HG03575 (cell line): ENCODE measurements around the gene STMN3.
"Not testable (repeated sequence)": the region's sequence is repeated elsewhere in the genome, so short reads cannot be mapped to it uniquely, and the experiment has no call there.

ENCODE experiments used
- ATAC-seq: cut with Tn5 transposase; IDR thresholded peaks from one replicate; pipeline ENCODE4 v1.9.1; 2021; ENCODE audit not compliant: unreplicated experiment, insufficient number of reproducible peaks, low FRiP score; ENCODE audit errors: extremely low read depth

STMN3 gene

DNA sequence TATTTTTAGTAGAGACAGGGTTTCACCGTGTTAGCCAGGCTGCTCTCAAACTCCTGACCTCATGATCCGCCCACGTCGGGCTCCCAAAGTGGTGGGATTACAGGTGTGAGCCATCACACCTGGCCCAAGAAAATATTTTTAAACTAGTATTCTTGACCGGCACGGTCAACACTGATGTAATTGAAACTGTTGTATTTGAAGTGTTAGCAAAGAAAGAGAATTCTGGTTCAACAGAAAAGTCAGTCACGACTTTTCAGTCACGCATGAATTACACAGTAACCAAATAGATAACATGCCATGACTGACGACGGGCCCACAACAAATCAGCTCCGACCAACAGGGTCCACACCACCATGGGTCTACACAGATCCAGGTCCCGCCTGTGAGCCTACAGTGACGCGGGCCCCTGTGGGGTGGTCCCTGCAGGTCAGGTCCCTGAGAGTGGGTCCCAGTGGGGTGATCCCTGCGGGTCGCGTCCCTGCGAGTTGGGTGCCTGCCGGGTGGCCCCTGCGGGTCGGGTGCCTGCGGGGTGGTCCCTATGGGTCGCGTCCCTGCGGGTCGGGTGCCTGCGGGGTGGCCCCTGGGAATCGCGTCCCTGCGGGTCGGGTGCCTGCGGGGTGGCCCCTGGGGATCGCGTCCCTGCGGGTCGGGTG is 27.3 kb downstream of the STMN3 start:
- ATAC-seq, result no peak

- no peak for ATAC-seq
Observed at GRCh38 chr20:63624486-63624885, 28.7 kb downstream of the STMN3 start.

DNA sequence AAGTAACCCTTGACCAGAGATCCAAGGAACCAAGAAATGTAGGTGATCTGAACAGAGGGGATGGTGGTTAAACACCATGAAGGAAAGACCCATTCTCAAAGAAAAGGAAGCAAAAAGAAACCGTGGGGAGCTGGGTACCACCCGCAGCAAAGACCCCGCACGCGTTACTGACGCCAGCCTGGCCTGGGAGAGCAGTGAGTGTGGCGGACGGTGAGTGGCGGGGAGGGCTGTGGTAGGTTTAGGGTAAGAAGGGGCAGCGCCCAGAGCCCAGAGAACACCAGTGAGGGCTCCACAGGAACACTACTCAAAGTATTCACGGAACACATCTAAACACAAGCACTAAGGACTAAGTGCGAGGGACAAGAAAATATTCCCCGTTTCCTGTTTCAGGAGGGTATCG is 30.5 kb downstream of the STMN3 start:
- ATAC-seq, result no peak

DNA sequence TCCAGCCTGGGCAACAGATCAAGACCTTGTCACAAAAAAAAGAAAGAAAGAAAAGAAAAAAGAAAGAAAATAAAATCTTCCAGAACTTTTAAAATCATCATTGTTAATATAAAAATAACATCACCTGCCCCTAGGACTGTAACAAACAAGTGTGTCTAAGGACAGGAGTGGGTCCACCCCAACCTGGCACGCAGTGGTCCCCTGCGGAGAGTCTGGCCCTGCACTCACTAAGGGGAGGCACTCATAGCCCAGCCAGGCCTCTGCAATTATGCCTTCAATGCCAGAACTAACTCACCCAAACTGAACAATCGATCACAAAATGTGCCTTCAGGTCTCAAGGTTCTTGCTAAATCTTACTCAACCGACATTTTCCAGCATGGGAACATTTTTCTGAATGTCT is 31.1 kb downstream of the STMN3 start:
- no peak for ATAC-seq

DNA sequence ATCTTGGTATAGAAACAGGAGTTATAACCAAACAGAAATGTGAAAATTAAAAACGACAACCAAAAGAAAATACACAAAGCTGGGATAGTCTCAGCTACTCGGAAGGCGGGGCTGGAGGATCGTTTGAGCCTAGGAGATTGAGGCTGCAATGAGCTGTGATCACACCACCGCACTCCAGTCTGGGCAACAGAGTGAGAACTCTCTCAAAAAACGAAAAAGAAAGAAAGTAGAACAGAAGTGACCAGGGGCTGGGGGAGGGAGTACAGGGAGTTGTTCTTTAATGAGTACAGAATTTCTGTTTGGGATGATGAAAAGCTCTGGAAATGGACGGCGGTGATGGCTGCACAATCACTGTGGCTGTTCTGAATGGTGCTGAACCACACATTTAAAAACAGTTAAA is 32.2 kb downstream of the STMN3 start:
- no peak for ATAC-seq

DNA sequence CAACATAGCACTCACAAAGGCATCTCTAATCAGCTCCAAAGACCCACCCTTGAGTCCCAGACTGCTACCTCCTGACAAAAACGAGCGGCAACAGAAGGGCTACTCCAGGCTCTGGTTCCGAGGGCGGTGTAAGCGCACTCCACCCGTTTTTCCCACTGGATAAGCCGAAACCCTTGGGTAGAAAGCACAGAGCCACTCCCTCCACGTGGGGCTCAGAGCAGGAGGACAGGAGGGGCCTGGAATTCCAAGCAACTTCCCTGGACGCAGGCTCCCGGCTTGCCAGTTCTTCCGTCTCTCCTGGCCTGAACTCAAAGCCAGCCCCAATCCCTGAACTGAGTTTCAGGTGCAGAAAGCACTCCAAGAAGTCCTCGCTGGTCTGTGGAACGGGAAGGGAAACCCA is 33.7 kb downstream of the STMN3 start:
- no peak for ATAC-seq

- ATAC-seq, result no peak
Observed at GRCh38 chr20:63619086-63619485, 34.1 kb downstream of the STMN3 start.

- no peak for ATAC-seq
Observed at GRCh38 chr20:63618291-63618980, 34.8 kb downstream of the STMN3 start.

DNA sequence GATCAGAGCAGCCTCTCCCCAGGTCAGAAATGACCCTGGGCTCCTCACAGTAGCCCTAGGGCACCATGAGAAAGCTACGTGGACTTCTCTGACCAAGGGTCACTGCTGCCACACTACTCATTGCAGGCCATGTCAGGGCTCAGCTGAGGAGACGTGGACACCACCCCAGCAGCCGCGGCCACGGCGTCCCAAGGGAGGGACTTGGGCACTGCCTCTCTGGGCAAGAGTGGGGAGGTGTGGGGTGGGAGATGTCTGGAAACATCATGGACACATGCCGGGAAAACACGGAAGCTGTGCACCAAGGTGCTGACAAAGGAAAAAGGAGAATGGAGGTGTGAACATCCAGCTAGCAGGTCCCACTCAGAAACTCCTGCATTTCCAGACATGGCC is 35.4 kb downstream of the STMN3 start:
- ATAC-seq, result no peak

DNA sequence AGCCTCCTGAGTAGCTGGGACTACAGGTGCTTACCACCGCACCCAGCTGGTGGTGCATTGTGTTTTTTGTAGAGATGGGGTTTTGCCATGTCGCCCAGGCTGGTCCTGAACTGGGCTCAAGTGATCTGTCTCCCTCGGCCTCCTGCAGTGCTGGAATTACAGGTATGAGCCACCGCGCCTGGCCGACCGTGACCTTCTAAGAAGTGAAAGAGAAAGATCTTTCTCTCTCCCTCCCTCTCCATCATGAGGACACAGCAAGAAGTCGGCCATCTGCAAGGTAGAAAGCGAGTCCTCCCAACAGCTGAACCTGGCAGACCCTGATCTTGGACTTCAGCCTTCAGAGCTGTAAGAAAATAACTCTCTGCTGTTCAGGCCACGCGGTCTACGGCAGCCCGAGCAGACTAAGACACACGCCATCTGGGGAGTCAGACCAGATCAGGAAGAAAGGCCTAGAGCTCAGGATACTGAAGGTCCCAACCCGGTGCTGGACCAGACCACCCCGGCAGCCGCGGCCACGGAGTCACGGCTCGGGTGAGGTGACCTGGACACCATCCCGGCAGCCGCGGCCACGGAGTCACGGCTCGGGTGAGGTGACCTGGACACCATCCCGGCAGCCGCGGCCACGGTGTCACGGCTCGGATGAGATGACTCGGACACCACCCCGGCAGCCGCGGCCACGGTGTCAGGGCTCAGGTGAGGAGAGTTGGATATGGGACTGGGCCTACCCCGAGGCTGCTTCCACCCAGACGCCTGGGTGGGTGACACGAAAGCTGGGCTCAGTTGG is 35.9 kb downstream of the STMN3 start:
- ATAC-seq, result no peak

- not testable (repeated sequence) for ATAC-seq
Observed at GRCh38 chr20:63613863-63614594, 39.2 kb downstream of the STMN3 start.

GRCh38 chr20:63612276-63612931 is 40.8 kb downstream of the STMN3 start:
- no peak for ATAC-seq

DNA sequence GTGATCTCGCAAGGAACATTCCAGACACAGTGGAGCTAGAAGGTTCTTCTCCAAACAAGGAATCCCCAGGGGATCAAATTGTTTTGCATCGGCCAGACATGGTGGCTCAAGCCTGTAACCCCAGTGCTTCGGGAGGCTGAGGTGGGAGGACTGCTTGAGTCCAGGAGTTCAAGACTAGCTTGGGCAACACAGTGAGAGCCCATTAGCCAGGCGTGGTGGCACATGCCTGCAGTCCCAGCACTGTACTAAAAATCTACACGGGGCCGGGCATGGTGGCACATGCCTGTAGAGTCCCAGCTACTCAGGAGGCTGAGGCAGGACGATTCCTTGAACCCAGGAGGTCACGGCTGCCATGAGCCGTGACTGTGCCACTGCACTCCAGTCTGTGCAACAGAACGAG is 41.6 kb downstream of the STMN3 start:
- no peak for ATAC-seq

DNA sequence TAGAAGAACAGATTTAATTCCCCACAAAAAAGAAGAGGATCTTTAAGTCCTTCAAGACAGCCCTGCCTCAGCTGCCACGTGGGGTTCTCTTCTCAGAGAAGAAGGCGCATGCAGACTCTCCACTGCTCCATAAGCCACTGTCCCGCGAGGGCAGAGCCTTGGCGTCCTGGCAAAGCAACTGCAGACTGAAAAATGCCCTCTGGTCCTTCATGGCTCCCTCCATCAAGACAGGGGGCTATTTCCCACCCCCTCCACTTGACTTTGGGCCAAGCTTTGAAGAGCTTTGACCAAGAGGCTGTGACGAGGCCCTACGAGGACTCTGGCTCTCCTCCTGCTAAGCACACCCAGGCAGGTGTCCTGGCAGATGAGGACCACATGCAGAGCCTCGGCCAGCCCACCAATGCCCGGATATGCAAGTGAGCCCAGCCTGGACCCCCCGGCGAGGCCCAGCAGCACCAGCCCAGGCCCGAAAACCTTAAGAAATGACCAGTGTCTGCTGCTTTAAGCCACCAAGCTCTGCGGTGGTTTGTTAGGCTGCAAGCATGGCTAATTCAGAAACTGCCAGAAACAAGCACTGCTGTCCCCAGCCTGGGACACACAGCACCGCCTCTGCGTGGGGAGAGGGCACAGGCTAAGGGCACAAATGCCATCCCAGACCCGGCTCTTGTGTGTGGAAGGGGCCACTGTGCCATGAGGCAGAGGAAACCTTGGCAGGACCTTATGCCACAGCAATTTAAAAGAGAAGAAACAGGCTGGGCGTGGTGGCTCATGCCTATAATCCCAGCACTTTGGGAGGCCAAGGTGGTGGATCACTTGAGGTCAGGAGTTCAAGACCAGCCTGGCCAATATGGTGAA is 42.4 kb downstream of the STMN3 start:
- no peak for ATAC-seq

DNA sequence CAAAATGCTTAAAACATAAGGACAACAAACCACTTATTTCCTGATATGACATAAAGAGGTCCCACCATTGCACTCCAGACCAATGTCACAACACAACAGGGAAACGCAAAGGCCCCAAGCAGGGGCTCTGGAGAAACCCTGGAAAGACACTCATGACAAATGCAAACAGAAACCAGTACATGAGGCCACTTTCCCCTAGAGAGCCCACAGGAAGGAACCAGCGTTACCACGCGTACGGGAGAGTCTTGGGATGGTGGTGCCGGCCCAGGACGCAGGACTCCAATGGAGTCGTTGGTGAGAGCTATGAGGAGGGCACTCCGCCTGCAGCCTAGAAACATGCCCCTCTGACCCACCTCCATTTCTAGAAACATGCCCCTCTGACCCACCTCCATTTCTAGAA is 46.5 kb downstream of the STMN3 start:
- no peak for ATAC-seq

DNA sequence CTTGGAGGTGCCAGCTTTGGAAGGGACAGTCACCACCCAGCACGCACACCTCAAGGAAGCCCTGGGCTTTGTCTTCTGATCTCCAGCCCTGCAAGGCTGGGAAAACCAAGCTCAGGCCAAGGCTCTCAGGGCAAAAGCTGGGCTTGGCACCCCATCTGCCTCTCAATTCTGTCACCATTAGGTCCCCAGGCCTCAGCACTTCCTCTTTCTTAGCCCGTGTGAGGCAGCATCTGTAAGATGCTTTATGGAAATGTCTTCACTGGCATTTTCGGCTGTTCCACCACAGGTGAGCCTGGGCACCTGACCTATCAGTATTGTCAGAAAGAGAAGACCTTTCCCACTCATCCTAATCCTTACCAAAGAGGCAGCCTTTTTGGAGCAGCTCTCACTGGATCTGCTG is 50.9 kb downstream of the STMN3 start:
- ATAC-seq, result no peak

DNA sequence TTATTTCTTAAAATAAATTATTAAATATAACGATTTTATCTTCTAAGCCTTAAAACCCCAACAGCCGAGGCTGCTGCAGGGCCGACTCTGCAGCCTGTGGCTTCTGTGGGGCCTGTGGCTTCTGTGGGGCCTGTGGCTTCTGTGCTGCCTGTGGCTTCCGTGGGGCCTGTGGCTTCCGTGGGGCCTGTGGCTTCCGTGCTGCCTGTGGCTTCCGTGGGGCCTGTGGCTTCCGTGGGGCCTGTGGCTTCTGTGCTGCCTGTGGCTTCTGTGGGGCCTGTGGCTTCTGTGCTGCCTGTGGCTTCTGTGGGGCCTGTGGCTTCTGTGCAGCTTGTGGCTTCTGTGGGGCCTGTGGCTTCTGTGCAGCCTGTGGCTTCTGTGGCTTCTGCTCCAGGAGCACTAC is 51.5 kb downstream of the STMN3 start:
- not testable (repeated sequence) for ATAC-seq

DNA sequence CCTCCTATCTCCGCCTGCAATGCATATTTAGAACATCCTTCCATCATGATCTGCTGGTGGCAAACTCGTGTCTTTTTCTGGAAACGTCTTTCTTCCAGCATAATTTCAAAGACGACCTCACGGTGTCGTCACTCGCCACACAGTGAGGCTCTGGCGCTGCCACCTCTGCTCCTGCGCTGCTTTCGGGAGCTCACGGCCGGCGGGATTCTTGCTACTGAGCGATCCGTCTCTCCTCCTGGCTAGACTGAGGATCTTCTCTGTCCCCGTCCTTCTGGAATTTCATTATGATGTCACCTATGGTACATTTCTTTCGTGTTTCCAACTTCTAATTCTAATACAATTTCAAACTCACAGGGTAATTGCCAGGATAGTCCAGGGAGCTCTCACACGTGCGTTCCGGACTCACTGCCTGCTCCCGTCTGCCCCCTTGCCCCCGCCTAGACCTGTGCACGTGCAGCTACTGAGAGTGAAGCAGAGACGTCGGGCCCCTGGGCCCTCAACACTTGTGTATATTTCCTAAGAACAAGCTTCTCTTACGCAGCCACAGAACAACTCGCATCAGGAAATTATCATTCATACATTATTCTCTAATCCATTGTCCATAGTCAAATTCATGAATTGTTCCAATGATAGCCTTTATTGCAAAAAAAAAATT is 53.7 kb downstream of the STMN3 start:
- ATAC-seq, result no peak
